Subcutaneous abdominal adipose tissue (tissue), 5 donors: Measurements from ENCODE around the gene DOK6.

Experiments used
- H3K27ac ChIP-seq: one replicate; pipeline ENCODE4 v1.7.0; 2013; ENCODE audit warnings: low read depth, mild to moderate bottlenecking, inconsistent platforms, low read length, moderate library complexity
- H3K27me3 ChIP-seq, 5 donors: one replicate each; pipeline ENCODE4 v1.7.0; 2013; ENCODE audit warnings: low read length in 5 of 5, inconsistent platforms in 1 of 5; ENCODE audit not compliant: control insufficient read depth in 5 of 5, insufficient read depth in 4 of 5
- H3K36me3 ChIP-seq, 5 donors: one replicate each; pipeline ENCODE4 v1.7.0; 2013; ENCODE audit warnings: low read length in 5 of 5; ENCODE audit not compliant: control insufficient read depth in 5 of 5, insufficient read depth in 5 of 5
- H3K4me1 ChIP-seq, 5 donors: one replicate each; pipeline ENCODE4 v1.7.0; 2013; ENCODE audit warnings: low read length in 5 of 5, mild to moderate bottlenecking in 3 of 5, moderate library complexity in 1 of 5; ENCODE audit not compliant: control insufficient read depth in 5 of 5, insufficient read depth in 5 of 5
- H3K4me3 ChIP-seq, 5 donors: one replicate each; pipeline ENCODE4 v1.7.0; 2013; ENCODE audit warnings: low read length in 5 of 5, low read depth in 1 of 5
- H3K9ac ChIP-seq, 5 donors: one replicate each; pipeline ENCODE4 v1.7.0; 2013; ENCODE audit warnings: low read length in 5 of 5, mild to moderate bottlenecking in 4 of 5, moderate library complexity in 3 of 5
- H3K9me3 ChIP-seq, 5 donors: one replicate each; pipeline ENCODE4 v1.7.0; 2013; ENCODE audit warnings: low read length in 5 of 5; ENCODE audit not compliant: control insufficient read depth in 5 of 5
- donor health status: healthy.
- donor health status: healthy.
- donor health status: healthy.
- donor health status: healthy.
- donor health status: healthy.

Gene DOK6

GRCh38 chr18:69484699-69485396 lies 84.2 kb downstream of the DOK6 start:
- no peaks in the 10 kb centered on the region for H3K27me3 ChIP-seq
- H3K27ac ChIP-seq, result no peak overlapping the region
- peaks cover 0 to 4% (median 0%) of the 10 kb centered on the region in 5 donors for H3K4me1 ChIP-seq
- H3K4me3 ChIP-seq, result no peak overlapping the region
- H3K9me3 ChIP-seq, result peaks cover 0 to 8% (median 5%) of the 10 kb centered on the region in 5 donors
- no peaks in the 10 kb centered on the region for H3K36me3 ChIP-seq
- no peak overlapping the region for H3K9ac ChIP-seq

- Histone ChIP-seq H3K27me3 (no peaks in the 10 kb centered on the region), H3K9me3 (peaks cover 0 to 8% (median 5%) of the 10 kb centered on the region in 5 donors), H3K4me1 (peaks cover 0 to 4% (median 0%) of the 10 kb centered on the region in 5 donors), H3K9ac (no peak overlapping the region), H3K27ac (no peak overlapping the region), H3K4me3 (no peak overlapping the region), H3K36me3 (no peaks in the 10 kb centered on the region)
These were observed 87.1 kb downstream of the DOK6 start for GRCh38 chr18:69487488-69488394.

DNA sequence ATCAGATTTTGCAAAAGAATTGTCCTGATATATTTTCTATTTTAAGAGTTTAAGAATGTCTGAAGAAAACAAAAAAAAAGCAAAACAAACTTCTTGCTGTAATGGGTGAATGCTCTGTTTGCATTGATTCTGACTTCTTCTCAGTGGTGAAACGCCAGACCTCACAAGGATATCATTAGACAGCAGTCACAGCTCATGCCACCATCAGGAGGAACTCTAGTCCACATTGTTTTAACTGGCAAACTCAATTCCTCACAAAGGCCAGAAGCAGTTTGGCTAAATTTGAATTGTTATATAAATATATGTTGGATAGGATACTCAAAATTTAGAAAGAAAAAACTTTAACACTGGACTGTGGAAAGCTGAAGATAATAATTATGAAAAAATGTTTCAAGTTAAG lies 89.4 kb downstream of the DOK6 start:
- Histone ChIP-seq H3K9ac (no peak overlapping the region), H3K4me3 (no peak overlapping the region), H3K4me1 (peaks cover 0 to under 1% (median 0%) of the 10 kb centered on the region in 5 donors), H3K36me3 (no peaks in the 10 kb centered on the region), H3K9me3 (peaks cover 0 to 8% (median 5%) of the 10 kb centered on the region in 5 donors), H3K27ac (no peak overlapping the region), H3K27me3 (no peaks in the 10 kb centered on the region)

DNA sequence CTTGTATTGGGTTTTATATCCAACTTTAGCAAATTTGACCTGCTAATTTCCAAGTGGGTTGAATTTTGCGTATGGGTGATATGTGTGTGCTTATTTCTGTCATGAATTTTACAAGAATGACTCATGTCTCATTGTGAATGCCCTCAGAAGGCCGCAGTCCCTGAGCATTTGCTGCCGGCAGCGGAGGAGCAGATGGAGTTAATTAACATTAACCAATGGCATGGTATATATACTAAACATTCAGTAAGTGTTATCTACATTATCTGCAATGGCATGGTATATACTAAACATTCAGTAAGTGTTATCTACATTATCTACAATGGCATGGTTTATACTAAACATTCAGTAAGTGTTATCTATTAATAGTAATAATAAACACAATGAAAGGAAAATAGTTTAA lies 90.1 kb downstream of the DOK6 start:
- no peak overlapping the region for H3K9ac ChIP-seq

GRCh38 chr18:69491576-69491975 lies 90.9 kb downstream of the DOK6 start:
- Histone ChIP-seq H3K9me3 (peaks cover 0 to 10% (median 5%) of the 10 kb centered on the region in 5 donors), H3K36me3 (no peaks in the 10 kb centered on the region), H3K4me1 (no peaks in the 10 kb centered on the region), H3K27ac (no peak overlapping the region), H3K4me3 (no peak overlapping the region), H3K27me3 (no peaks in the 10 kb centered on the region), H3K9ac (no peak overlapping the region)

More for the DNA sequence above, 90.1 kb downstream of the DOK6 start:
- H3K4me1 ChIP-seq, result no peaks in the 10 kb centered on the region
- H3K27ac ChIP-seq, result no peak overlapping the region
- H3K36me3 ChIP-seq, result no peaks in the 10 kb centered on the region
- no peaks in the 10 kb centered on the region for H3K27me3 ChIP-seq
- no peak overlapping the region for H3K4me3 ChIP-seq
- peaks cover 0 to 10% (median 5%) of the 10 kb centered on the region in 5 donors for H3K9me3 ChIP-seq

DNA sequence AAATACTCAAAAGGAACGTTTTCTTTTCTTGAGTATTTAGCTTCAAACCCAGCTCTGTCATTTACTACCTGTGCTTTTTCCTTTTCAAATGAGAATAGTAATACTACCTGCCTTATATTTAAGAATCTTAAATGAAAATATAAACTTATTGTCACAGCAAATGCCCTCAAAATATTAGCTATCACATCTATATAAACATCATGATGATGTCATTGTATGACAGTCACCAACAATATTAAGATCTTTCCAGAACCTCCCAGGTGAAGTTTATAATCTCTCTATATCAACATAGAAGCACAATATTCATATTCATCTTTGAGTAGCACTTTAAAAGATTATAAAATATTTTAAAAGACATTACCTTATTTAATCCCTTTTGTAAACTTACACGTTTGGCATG lies 92.2 kb downstream of the DOK6 start:
- Histone ChIP-seq H3K27me3 (no peaks in the 10 kb centered on the region), H3K36me3 (no peaks in the 10 kb centered on the region), H3K4me3 (no peak overlapping the region), H3K4me1 (no peaks in the 10 kb centered on the region), H3K9me3 (peaks cover 0 to 7% (median 3%) of the 10 kb centered on the region in 5 donors), H3K9ac (no peak overlapping the region), H3K27ac (no peak overlapping the region)

GRCh38 chr18:69494841-69495240 lies 94.2 kb downstream of the DOK6 start:
- Histone ChIP-seq H3K9ac (no peak overlapping the region), H3K27ac (no peak overlapping the region), H3K36me3 (no peaks in the 10 kb centered on the region), H3K4me3 (no peak overlapping the region), H3K4me1 (no peaks in the 10 kb centered on the region), H3K9me3 (peaks cover 0 to 3% (median 0%) of the 10 kb centered on the region in 5 donors), H3K27me3 (no peaks in the 10 kb centered on the region)

- Histone ChIP-seq H3K9ac (no peak overlapping the region), H3K9me3 (peaks cover 0 to 3% (median 0%) of the 10 kb centered on the region in 5 donors)
These were observed 94.7 kb downstream of the DOK6 start for GRCh38 chr18:69495338-69495737.

GRCh38 chr18:69495841-69496533 lies 95.3 kb downstream of the DOK6 start:
- H3K27me3 ChIP-seq, result no peaks in the 10 kb centered on the region
- H3K4me3 ChIP-seq, result no peak overlapping the region
- peaks cover 0 to 3% (median 0%) of the 10 kb centered on the region in 5 donors for H3K9me3 ChIP-seq
- H3K4me1 ChIP-seq, result no peaks in the 10 kb centered on the region
- H3K36me3 ChIP-seq, result no peaks in the 10 kb centered on the region
- no peak overlapping the region for H3K9ac ChIP-seq
- H3K27ac ChIP-seq, result no peak overlapping the region

More at GRCh38 chr18:69495338-69495737, 94.7 kb downstream of the DOK6 start:
- H3K27ac ChIP-seq, result no peak overlapping the region
- H3K27me3 ChIP-seq, result no peaks in the 10 kb centered on the region
- no peak overlapping the region for H3K4me3 ChIP-seq
- H3K4me1 ChIP-seq, result no peaks in the 10 kb centered on the region
- no peaks in the 10 kb centered on the region for H3K36me3 ChIP-seq
